Suppressor macrophage treated with lipopolysaccharide for 1 hour (primary cell): Measurements from ENCODE around the gene ABHD2.
"Not testable (repeated sequence)": the region's sequence is repeated elsewhere in the genome, so short reads cannot be mapped to it uniquely, and the experiment has no call there.

Experiments
- DNase-seq, 3 donors: peaks; one replicate each; pipeline ENCODE4 v3.0.0-alpha.2; 2020 to 2022

ABHD2 gene

DNA sequence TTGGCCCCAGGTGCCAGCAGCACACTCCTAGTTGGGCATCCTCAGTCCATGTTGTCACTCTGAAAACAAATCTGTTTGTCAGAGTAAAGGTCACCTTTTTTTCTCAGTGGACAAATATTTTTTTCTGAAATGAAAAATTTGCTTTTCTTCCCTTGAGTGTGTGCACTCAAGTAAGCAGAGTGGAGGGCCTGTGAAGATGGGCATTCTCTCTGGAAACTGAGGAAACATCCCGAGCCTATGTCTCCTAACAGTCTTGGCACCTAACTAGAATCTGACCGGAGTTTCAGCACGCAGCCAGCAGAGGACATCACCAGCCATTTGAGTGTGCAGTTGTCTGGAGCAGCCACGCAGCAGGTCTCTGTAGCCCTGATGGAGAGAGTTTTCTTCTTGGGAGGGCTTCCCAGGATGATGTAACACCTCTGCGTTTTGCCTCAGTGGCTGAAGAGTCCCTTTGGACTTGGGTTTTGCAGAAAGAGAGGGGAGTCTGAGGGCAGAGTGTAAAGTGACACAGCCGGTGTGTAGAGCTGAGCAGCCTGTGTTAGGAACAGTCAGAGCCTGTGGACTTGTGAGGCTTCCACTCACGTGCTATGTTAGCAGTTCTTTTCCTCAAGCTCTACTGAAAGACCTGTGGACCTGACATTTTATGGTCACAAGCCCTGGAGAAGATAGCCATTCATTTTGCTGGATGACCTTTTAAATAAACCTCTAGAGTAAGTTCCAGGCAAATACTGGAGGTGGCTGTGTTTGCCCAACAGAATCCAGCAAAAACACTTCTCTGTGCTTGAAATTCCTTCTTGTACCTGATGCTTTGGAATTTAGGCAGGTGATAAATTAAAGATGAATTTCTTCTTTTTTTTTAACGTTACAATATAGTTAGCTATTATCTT lies 51.6 kb downstream of the ABHD2 start:
- no peak for DNase-seq

- DNase-seq, result no peak
Observed at GRCh38 chr15:89140595-89140994, 52.3 kb downstream of the ABHD2 start.

DNA sequence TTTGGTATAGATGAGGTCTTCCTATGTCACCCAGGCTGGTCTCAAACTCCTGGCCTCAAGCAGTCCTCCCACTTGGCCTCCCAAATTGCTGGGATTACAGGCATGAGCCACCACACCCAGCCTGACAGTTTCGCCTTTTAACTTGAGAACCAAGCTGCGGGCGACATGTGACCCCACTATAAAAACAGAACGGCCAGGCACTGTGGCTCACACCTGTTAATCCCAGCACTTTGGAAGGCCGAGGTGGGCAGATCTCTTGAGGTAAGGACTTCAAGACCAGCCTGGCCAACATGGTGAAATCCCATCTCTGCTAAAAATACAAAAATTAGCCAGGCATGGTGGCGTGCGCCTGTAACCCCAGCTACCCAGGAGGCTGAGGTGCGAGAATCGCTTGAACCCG lies 52.9 kb downstream of the ABHD2 start:
- not testable (repeated sequence) for DNase-seq

GRCh38 chr15:89141885-89142284 lies 53.6 kb downstream of the ABHD2 start:
- DNase-seq, result no peak

- DNase-seq, result no peak
Observed at GRCh38 chr15:89142423-89142822, 54.2 kb downstream of the ABHD2 start.

DNA sequence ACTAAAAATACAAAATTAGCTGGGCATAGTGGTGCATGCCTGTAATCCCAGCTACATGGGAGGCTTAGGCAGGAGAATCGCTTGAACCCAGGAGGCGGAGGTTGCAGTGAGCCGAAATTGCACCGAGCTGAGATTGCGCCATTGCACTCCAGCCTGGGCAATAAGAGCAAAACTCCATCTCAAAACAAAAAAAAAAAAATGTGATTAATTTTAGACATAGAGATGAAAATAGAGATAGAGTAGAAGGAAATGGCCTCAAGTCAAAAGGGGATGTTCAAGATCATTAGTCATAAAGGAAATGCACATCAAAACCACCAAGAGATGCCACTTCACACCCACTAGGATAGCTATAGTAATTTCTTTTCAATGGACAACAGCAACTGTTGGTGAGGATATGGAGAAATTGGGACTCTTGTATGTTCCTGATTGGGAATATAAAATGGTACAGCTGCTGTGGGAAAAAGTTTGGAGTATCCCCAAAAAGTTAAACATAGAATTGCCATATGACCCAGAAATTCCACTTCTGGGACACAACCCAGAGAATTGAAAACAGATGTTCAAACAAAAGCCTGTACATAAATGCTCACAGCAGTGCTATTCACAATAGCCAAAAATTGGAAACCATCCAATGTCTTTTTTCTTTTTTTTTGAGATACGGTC lies 55.4 kb downstream of the ABHD2 start:
- peak; percentile 66 to 88 (median 83) for DNase-seq

GRCh38 chr15:89144491-89144890 lies 56.2 kb downstream of the ABHD2 start:
- DNase-seq, result peak in 2 of 3 donors; percentile 26 to 42

GRCh38 chr15:89146366-89146765 lies 58.1 kb downstream of the ABHD2 start:
- DNase-seq, result no peak

DNA sequence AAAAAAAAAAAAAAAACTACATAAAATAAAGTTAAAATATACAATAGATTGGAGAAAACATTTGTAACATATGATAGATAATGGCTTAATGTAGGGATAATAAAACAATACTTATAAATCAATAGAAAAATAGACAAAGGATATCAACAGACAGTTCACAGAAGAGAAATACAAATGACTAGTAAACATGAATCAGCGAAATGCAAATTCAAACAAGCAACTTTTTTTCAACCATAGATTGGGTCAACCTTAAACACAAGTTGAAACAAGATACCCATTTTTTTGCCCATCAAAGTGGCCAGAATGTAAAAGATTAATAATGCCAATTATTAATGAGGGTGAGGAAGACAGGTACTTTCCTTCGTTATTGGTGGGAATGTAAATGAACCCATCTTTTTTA lies 59.9 kb downstream of the ABHD2 start:
- no peak for DNase-seq

GRCh38 chr15:89149501-89150101 lies 61.3 kb downstream of the ABHD2 start:
- DNase-seq, result no peak

DNA sequence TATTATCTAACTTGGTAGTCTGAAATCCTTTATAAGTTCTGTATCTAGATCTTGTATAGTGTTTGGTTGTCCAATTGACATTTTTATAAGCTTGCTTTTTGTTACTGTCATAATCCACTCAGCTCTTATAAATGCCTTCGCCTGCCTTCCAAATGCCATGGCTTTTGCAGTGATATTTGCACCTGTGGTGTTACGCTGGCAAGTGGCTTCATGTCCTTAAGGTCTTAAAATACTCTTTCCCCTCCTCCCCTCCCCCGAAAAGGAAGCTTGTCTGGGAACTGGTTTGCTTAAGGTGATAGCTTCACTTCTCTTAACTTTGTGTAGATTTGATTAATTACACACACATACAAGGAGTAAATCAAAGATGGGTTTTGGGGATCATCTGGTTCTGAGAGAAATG lies 62.0 kb downstream of the ABHD2 start:
- DNase-seq, result no peak

DNA sequence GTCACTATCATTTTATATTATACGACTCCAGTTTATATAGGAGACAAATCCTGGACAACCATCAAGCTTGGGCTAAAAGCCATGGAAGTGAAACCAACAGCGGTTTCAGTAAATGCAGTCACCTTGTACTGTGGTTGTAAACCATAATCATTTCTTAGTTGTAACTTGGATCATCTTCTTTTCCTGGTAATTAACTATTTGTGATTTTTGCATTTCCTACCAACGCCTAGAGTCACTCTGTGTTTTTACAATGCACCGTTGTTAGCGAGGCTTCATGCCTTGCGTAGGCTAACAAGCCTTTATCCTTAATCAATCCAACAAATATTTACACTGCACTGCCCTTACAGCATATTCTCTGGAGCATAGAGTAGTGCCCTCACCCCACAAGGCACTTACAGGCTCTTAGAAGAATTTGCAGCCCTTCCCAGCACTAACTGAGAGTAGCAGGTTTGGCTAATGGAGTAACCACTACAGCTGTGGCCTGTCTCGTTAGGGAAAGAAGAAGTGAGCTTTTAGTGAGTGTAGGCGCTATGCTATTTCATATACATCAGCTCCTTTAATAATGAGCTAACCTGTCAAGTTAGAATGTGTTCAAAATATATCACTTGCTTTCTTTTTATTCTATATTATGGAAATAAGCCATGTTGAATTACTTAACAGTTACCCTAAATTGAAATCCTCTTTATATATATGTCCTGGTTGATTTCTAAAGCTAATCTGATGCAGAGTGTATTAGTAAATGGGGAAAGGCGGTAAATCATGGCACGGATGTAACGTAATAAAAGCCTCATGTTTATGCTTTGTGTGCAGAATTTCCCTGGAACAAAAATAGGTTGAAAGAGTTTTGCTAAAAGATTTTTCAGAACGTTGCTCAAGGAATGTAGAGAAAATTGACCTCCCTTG lies 62.8 kb downstream of the ABHD2 start:
- peak; percentile 33 to 58 (median 53) for DNase-seq

DNA sequence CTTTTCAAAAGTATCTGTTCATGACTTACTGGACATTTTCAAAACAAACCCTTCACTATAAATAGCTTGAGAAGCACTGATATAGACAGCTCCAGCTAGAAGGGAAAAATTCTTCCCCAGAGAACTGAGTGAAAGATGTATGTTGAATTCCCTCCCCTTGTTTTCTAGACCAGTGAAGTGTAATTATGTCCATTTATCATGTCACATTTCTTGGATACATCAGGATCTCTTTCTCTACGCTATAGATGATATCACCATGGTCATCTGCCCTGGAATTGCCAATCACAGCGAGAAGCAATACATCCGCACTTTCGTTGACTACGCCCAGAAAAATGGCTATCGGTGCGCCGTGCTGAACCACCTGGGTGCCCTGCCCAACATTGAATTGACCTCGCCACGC lies 66.9 kb downstream of the ABHD2 start:
- no peak for DNase-seq

DNA sequence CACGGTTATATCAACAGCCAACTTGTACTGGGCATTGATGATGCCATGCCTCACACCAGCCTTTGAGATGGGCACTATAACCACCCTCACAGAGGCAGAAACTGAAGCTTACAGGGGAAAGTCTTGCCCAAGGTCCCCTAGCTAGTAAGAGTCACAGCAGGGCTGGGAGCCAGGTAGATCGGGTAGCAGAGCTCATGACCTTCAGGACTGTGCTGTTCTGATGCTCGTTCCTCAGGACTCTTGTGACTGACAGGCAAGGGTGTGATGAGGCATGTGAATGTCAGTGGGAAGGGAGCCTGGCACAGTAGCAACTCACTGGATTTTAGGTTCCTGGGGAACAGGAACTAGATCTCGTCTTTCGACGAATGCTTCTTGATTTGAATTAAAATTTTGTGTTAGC lies 67.4 kb downstream of the ABHD2 start:
- no peak for DNase-seq

- no peak for DNase-seq
Observed at GRCh38 chr15:89157061-89157460, 68.8 kb downstream of the ABHD2 start.

DNA sequence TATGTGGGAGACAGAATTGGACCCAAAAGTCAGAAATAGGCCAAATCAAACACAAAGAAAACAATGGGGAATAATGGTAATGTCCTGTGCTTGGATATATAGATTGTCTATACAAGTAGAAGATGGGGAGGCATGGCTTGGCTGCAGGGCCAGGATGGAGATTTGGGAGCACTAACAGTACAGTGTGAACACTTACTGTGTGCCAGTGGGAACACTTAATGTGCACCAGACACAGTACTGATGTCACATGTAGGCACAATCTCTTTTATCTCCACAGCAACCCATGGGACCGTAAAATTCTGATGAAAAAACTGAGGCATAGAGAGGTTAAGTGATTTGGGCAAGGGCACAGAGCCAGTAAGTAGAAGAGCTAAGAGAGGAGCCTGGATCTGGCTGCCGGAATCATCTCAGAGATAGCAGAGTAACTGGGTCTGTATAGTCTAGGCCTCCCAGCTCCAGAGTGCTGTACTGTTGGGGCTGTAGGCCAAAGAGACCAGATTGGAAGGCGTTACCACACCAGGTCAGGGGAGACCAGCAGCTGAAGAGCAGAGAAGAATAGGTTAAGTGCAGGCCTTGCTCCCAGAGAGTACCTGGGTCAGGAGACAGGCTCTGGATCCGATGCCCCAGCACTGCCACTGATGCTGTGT lies 69.8 kb downstream of the ABHD2 start:
- DNase-seq, result no peak

GRCh38 chr15:89161666-89162065 lies 73.4 kb downstream of the ABHD2 start:
- DNase-seq, result no peak

DNA sequence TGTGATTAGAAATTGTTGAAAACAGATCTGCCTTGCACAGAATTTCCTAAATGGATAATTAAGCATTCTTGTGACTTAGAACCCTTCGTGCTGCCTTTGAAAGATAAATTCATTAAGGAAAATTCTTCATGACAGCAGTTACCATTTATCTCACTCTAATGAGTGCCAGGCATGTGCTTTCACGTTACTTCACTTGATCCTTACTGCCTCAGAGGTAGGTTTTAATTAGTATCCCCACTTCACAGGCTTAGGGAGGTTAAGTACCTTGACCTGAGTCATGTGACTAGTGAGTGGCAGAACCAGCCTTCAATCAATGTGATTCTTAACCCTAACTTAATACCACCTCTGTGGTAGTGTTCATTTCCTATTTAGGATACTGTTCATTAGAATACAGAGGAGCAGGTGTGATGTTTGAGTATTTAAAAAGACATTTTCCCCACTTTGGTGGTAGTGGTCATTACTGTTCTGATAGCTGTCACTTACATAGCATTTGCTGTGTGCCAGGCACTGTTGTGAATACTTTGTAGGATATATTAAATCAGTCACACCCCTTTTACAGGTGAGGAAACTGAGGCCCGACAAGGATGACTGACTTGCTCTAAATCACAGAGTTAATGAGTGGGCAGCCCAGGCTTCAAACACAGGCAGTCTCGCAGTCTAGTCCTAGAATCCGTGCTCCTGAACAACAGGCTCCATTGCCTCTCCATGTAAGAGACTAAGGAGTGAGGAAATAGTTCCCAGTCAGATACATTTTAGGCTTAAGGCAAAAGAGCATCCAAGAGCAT lies 75.2 kb downstream of the ABHD2 start:
- DNase-seq, result no peak

DNA sequence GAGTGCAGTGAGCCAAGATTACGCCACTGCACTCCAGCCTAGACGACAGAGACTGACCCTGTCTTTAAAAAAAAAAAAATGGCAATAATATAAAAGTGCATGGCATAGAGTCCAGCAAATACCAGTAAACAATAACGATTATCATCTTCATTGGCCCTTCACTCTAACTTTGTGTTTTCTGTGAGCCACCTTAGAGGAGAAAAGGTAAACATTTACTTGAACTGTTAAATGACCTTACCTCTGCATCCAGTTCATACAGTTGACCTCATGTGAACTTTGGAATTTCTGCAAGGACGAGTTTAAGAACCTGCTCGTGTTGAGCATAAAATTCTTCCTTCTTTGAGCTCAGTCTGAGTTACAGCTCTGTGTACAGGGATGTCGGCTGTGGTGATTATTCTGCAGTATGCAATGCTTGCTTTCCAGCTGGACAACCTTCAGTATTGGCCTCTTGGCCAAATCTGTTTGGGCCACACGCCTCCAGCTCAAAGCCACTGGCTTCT lies 76.5 kb downstream of the ABHD2 start:
- DNase-seq, result no peak

GRCh38 chr15:89165677-89166076 lies 77.4 kb downstream of the ABHD2 start:
- DNase-seq, result no peak
